Neural progenitor cell (in vitro differentiated cells): ENCODE data around the gene IFFO2.

Experiments
- CTCF ChIP-seq: fragments of 200-600 bp; sonication (generic); IDR thresholded peaks from 2 replicates; pipeline ENCODE4 v1.5.1; 2017; ENCODE audit warnings: antibody characterized with exemption, mild to moderate bottlenecking
- EZH2 ChIP-seq: fragments of 200-600 bp; sonication (generic); IDR thresholded peaks from 2 replicates; pipeline ENCODE4 v1.6.1; 2017; ENCODE audit warnings: antibody characterized with exemption, mild to moderate bottlenecking, moderate library complexity
- EZH2phosphoT487 ChIP-seq: fragments of 200-600 bp; sonication (generic); IDR thresholded peaks from 2 replicates; pipeline ENCODE4 v1.6.1; 2017; ENCODE audit warnings: antibody characterized with exemption

- TF ChIP-seq CTCF = no peak
- TF ChIP-seq EZH2phosphoT487 = no peak
- TF ChIP-seq EZH2 = no peak
These were observed 33.4 kb upstream of the IFFO2 start for GRCh38 chr1:18989896-18990295.
